PC-9 (cell line): ENCODE data around the gene AZI2.

Source experiments
- CTCF ChIP-seq: fragments of 200-600 bp; sonication (generic); conservative IDR thresholded peaks from 2 replicates; pipeline ENCODE4 v1.6.1; 2017; ENCODE audit warnings: mixed run types, antibody characterized with exemption, mild to moderate bottlenecking, moderate library complexity
- EZH2 ChIP-seq: fragments of 200-600 bp; sonication (generic); IDR thresholded peaks from 2 replicates; pipeline ENCODE4 v1.8.0; 2017; ENCODE audit warnings: antibody characterized with exemption, low read depth

- TF ChIP-seq CTCF = no peak
- no peak for TF ChIP-seq EZH2
Measured at GRCh38 chr3:28291577-28291976, 57.0 kb downstream of the AZI2 start.
